Superior temporal gyrus (tissue), 1 donor: ENCODE measurements around the gene IYD.
"Not testable (repeated sequence)": the region's sequence is repeated elsewhere in the genome, so short reads cannot be mapped to it uniquely, and the experiment has no call there.

Experiments
- DNase-seq: peaks from one replicate; pipeline ENCODE4 v3.0.0-alpha.2; 2016; ENCODE audit errors: extremely low spot score

The IYD gene

DNA sequence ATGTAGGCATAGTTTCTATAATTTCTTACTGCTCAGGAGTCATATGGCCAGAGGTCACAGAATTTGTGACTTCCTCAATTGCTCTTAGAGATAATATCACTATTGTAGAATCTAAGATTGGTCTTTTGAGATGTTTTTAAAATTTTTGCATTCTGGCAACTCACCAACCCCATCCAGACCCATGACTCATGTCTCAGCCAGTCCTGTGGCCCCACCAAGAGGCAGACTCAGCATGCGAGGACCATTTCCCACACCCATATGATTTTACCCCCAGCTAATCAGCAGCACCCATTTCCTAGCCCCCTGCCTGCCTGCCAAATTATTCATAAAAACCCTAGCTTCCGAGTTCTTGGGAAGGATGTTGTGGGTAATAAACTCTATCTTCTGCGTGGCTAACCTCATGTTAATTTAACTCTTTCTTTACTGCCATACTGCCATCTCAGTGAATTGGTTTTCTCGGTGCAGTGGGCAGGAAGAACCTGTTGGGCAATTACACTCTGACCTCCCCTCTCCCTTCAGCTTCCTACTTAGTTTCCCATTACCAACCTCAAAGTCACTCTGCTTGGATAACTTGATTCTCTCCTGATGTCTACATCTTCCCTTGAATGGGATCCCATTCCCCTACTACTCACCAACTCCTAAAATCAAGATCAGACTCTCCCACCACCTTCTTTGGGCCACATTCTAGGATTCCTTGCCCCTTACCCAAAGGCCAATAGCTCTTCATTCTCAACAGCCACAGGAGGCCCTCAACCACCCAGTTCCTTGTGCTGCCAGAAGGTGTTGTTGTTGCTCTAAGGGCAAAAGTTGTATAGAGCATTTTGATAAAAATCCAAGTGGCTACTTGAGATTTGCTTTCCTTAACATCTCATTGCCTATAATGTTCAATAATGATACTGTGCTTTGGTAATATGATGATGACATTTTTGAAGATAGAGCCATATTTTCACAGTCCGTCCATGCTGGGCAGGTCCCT is 16.2 kb upstream of the IYD start:
- no peak for DNase-seq

DNA sequence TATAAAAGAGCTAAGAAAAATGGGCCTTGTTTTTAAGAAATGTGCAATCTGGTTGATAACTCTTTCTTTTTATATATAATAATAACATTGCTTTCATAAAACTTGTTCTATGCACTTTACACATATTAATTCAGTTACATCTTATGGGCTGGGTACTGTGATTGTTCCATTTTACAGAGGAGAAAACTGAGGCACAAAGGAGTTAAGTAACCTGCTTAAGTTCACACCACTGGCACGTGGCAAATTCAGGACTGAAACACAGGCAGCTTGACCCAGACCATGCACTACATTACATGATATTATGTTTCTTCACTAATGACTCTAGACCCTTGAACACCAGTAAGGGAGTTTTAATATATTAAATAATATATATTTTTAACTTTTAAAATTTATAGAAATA is 15.4 kb upstream of the IYD start:
- no peak for DNase-seq

- DNase-seq, result no peak
Measured at GRCh38 chr6:150354754-150355571, 13.8 kb upstream of the IYD start.

GRCh38 chr6:150355932-150356331 is 12.9 kb upstream of the IYD start:
- no peak for DNase-seq

DNA sequence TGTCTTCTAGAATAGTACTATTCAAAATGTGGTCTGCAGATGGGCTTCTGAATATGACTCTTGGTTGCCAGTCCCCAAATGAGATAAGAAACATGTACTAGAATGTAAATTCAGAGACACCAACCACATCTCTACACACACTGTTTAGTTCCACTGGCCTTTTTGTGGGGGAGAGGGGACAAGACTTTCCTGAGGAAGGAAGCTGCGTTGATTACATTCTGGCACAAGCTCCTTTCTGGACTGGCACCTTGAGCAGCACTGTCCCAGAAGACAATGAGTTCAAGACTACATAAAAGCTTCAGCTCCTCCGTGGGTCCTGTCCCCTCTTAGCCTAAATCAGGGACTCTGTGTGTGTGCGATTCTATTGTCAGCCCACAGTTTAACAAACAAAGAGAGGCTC is 6.9 kb upstream of the IYD start:
- DNase-seq, result no peak

DNA sequence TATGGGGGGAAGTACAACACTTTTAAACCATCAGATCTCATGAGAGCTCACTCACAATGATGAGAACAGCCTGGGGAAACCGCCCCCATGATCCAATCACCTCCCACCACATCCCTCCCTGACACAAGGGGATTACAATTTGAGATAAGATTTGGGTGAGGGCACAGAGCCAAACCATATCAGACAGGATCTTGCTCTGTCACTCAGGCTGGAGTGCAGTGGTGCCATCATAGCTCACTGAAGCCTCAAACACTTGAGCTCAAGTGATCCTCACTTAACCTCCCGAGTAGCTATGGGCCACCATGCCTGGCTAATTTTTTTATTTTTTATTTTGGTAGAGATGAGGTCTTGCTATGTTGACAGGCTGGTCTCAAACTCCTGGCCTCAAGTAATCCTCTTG is 5.1 kb upstream of the IYD start:
- no peak for DNase-seq

- no peak for DNase-seq
Measured at GRCh38 chr6:150366118-150366778, 2.6 kb upstream of the IYD start.

DNA sequence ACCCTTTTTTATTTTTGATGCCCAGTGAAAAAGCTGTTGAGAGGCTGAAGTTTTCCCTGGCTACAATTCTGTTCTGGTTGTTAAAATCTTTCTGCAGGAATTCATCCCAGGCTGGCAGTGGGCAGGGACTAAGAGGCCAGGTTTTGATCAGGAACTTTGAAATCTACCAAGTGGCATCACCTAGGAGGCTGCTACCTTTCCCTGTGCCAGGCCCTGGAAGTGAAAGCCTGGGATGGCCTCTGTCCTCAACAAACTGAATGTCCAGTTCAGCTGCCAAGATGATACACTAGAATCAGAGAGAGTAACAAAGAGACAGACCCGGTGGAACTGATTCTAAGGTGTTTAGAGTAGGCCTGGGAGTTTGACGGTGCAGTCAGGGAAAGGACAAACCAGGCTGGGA is 596 bp downstream of the IYD start:
- no peak for DNase-seq

DNA sequence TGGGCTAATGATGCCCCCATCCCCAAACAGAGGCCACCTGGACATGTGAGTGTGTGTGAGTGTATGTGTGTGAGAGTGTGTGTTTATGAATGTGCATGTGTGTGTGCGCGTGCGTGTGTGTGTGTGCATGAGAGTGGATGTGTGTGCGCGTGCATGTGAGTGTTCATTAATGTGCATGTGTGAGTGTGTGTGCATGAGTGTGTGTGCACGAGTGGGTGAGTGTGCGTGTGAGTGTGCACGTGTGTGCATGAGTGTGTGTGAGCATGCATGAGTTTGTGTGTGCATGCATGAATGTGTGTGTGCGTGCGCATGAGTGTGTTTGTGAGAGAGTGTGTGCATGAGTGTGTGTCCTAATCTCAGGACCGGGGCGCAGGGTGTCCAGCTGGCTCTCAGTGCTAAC is 1.3 kb downstream of the IYD start:
- DNase-seq, result no peak

DNA sequence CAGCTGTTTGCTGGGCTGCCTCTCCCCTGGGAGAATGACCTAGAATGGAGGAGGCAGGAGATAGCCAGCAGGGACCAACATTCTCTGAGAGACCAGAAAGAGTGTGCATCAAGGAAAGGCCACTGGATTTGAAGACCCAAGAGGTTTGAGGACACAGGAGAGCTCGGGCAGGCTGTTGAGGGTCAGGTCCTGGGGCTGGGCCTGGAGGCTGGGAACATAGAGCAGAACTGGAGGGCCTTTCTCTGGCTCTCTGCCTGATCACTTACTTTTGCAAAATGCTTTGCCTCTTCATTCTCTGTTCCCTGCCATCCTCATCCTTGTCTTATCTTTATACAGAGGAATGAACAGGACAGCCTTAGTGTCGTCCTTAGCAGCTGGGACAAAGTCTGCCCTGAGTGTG is 2.5 kb downstream of the IYD start:
- no peak for DNase-seq

GRCh38 chr6:150372051-150372450 is 3.2 kb downstream of the IYD start:
- no peak for DNase-seq

DNA sequence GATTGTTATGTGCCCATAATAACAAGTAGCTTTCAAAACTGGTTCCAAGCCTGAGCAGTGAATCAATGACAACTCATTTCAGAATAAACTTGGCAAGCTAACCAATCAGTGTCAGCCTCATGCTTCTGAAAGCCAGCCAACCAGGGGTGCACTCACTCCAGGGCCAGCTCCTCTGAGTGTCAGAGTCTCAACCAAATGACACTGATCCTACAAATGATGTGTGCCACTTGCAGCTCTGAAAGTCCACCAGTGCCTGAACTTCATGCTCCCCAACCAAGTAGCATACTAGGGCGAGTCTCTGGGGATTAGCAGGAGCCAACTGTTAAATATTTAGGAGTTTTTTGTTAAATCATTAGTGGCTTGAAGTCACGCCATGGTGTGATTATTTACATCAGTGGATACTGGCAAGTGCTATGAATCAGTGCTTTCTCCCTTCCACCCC is 4.5 kb downstream of the IYD start:
- DNase-seq, result no peak

GRCh38 chr6:150374346-150374745 is 5.5 kb downstream of the IYD start:
- not testable (repeated sequence) for DNase-seq

DNA sequence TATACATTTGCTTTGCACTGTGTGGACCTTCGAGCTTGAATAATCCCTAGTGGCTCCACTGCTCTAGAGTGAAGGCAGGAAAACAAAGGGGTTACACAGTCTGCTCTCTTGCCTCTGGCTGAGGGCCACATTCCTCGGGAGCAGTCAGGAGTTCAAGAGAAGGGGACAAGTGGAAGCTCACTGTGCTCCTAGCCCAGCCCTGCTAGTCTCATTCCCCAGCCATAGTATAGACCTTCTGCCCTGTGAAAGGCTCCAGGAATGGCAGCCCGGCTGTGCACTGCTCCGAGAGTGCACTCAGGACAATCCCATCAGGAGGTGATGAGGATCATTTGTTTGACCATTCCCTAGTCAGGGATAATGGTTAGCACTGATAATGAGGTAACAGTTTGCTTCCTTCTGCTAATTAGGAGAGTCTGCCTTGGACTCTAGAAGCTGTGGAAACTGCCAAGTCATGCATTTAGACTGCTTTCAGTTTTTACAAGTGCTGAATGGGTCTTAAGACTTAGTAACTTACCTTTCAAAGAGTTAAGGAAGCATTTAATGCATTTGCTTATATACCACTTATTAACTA is 8.5 kb downstream of the IYD start:
- DNase-seq, result no peak

DNA sequence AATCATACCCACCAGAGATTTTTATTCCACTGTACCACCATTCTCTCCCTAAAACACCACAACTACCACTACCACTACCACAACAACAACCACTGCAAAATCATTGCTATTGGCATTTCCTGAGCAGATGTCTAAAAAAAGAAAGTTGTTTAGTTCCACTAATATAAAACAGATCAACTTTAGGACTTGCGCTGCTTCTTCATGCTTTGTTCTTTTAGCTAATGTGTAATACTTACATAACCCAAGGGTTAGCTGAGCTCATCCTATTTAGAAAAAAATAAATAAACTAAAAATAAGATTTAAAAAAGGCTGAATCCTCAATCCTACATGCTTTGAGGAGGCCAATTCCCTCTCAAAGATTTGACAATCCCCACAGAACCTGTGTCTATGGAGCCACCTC is 11.4 kb downstream of the IYD start:
- DNase-seq, result no peak

GRCh38 chr6:150382171-150382570 is 13.4 kb downstream of the IYD start:
- no peak for DNase-seq

DNA sequence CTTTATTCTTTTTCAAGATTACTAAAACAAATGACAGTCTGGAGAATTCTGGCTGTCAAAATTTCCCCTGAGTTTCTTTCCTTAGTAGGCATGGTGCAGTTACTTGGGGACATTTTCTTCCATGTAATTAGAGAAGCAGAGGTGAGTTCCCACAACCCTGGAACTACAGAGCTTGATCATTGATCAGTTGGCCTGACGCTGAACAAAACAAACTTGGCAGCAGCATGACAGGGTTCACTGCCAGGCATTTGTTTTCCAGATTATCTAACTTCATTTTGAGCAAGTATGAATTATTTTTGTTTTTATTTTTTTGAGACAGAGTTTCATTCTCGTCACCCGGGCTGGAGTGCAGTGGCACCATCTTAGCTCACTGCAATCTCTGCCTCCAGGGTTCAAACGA is 22.6 kb downstream of the IYD start:
- DNase-seq, result no peak

DNA sequence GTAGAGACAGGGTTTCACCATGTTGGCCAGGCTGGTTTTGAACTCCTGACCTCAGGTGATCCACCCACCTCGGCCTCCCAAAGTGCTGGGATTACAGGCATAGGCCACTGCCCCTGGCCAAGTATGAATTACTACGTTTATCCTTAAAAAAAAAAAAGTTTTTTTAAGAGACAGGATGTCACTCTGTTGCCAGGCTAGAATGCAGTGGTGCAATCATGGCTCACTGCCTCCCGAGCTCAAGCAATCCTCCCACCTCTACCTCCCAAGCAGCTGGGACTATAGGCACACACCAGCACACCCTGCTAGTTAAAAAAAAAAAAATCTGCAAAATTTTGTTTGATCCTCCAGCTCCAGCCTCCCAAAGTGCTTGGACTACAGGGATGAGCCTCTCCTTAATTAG is 23.1 kb downstream of the IYD start:
- no peak for DNase-seq

DNA sequence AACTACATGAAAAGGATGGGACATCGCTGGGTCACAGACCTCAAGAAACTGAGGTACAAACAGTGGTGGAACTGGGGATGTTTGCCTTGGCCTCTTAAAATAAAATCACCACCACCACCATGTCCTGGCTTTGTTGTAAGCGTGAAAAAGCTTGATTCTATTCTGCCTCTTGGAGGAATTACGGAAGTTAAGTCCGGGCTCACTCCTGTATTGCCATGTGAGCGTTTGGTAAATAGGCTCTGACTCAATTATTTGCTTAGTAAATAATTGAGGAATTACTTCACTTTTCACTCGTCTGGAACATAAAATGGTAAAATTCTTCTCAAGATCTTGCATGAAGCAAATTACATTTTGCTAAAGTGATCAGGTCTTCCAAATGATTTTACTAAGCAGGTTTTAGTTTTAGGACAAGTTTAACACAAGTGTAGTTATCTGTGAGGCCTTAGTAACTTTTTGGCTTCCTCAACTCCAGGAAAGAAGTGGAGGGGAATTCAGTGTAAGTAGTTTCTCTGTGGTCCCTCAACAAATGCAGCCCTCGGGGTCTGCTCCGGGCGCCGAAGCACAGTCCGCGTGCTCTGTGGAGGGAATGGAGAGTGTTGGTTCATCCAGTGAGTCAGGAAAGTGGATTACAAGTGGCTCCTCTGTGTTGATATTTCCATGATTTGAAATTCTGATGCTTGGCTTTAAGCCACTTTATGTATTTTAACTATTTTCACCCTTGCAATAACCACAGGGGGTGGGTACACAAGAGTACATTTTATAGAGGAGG is 23.8 kb downstream of the IYD start:
- DNase-seq, result no peak

DNA sequence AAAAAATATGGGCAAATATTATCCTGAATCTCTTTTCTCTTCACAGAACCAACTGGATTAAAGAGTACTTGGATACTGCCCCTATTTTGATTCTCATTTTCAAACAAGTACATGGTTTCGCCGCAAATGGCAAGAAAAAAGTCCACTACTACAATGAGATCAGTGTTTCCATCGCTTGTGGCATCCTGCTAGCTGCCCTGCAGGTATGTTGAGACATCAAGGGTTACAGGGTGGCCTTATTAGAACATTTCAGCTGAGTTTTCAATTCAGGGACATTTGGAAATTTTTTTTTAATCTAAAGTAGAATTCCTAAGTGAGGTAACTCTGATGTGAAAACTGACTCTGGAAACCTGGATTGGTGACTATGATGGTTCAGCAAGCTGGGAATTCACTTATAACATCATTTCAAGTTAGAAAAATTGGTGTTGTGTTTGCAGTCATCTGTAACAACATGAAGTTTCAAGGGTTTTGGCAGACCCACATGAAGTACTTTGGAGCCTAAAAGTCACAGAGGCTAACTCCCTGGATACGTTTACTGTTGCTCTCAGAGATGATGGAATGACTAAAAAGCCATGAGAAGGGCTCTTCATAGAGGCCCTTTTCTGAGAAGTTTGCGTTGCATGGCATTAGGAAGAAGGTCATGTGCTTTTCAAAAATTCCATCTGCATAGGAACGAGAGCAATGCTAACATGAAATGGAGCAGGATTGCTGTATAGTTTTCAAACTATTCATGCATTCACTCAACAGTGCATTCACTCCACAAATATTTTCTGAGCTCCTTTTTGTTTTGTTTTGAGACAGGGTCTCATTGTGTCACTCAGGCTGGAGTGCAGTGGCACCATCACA is 25.5 kb downstream of the IYD start:
- DNase-seq, result no peak
